ENCODE results near the gene FLCN. TPM values are rescaled to one million over a fixed set of nuclear protein-coding genes. Genes with fewer than 3 reads are reported as not detected.

The FLCN gene
- total and polyA plus RNA-seq, 12 donors, result 10.2 to 101 (median 34.3) TPM

GRCh38 chr17:17227608-17228520, 9.1 kb downstream of the FLCN start:
- Histone ChIP-seq H3K4me3 (no peak overlapping the region), H3K9me3 (replicated peaks in 1 of 3) (no peaks in the 10 kb centered on the region), H3K4me1 (replicated peaks in 1 of 2) (no peaks in the 10 kb centered on the region), H3K36me3 (replicated peaks in 1 of 2) (peaks cover 0 to 96% of the 10 kb centered on the region in 2 donors), H3K27me3 (no peaks in the 10 kb centered on the region), H3K27ac (no peak overlapping the region)
- intact Hi-C loops (cut with DNase I), result no loop called here
- WGBS, 4 donors, result 87 to 97% (median 90%) methylated on average over 7 to 25 of the region's 25 CpGs
- DNase-seq, result peak in 2 of 7 donors; percentile 48 to 69
- no peak for TF ChIP-seq CTCF (IDR thresholded peaks at IDR 0.05)
- no peak for TF ChIP-seq POLR2A (IDR thresholded peaks at IDR 0.05)

GRCh38 chr17:17226451-17227265, 10.3 kb downstream of the FLCN start:
- intact Hi-C loops (cut with DNase I), result no loop called here
- Histone ChIP-seq H3K27ac (no peak overlapping the region), H3K4me1 (replicated peaks in 1 of 2) (no peaks in the 10 kb centered on the region), H3K4me3 (no peak overlapping the region), H3K9me3 (replicated peaks in 1 of 3) (no peaks in the 10 kb centered on the region), H3K36me3 (replicated peaks in 1 of 2) (peaks cover 0 to 97% of the 10 kb centered on the region in 2 donors), H3K27me3 (no peaks in the 10 kb centered on the region)
- TF ChIP-seq POLR2A (IDR thresholded peaks at IDR 0.05) (no peak), CTCF (IDR thresholded peaks at IDR 0.05) (no peak)
- DNase-seq, result no peak
- WGBS, 4 donors, result 93 to 97% (median 95%) methylated on average over 12 to 16 of the region's 16 CpGs

GRCh38 chr17:17225901-17226300, 11.1 kb downstream of the FLCN start:
- peaks cover 0 to 97% of the 10 kb centered on the region in 2 donors for H3K36me3 ChIP-seq (replicated peaks in 1 of 2)
- TF ChIP-seq CTCF (IDR thresholded peaks at IDR 0.05) (no peak), POLR2A (IDR thresholded peaks at IDR 0.05) (no peak)
- no peaks in the 10 kb centered on the region for H3K4me1 ChIP-seq (replicated peaks in 1 of 2)
- WGBS, 4 donors, result 84 to 93% (median 92%) methylated on average over 7 to 10 of the region's 10 CpGs
- intact Hi-C loops (cut with DNase I), result no loop called here
- H3K4me3 ChIP-seq, result no peak overlapping the region
- no peaks in the 10 kb centered on the region for H3K27me3 ChIP-seq
- no peak for DNase-seq
- H3K27ac ChIP-seq, result no peak overlapping the region
- no peaks in the 10 kb centered on the region for H3K9me3 ChIP-seq (replicated peaks in 1 of 3)

DNA sequence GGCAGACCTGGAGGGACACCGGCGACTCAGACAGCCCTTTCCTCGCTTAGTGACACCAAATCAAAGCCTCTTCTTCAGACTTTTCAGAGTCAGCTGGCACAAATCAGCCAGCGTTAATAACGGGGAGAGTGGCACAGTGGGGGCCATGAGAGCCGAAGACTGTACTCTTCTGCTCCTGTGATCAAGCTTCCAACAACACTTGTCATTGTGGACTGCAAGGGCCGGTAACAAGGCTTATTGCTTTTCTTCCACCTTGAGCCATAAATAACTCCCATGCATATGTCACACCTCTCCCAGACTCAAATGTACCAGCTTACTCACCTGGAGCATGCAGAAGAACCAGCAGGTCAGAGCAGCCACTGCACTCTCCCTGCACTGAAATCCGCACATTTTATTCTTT, 12.8 kb downstream of the FLCN start:
- Histone ChIP-seq H3K9me3 (replicated peaks in 1 of 3) (no peaks in the 10 kb centered on the region), H3K4me3 (no peak overlapping the region), H3K36me3 (replicated peaks in 1 of 2) (peaks cover 0 to 99% of the 10 kb centered on the region in 2 donors), H3K4me1 (replicated peaks in 1 of 2) (no peaks in the 10 kb centered on the region), H3K27ac (no peak overlapping the region), H3K27me3 (no peaks in the 10 kb centered on the region)
- DNase-seq, result no peak
- TF ChIP-seq POLR2A (IDR thresholded peaks at IDR 0.05), result no peak
- no peak for TF ChIP-seq CTCF (IDR thresholded peaks at IDR 0.05)
- 85 to 91% (median 89%) methylated on average over 8 of the region's 8 CpGs for WGBS, 4 donors
- intact Hi-C loops (cut with DNase I), result no loop called here

Data from adrenal gland (tissue), 12 donors.